Measurements from ENCODE around the gene BLOC1S4. TPM values are rescaled to one million over a fixed set of nuclear protein-coding genes. Genes with fewer than 3 reads are reported as not detected.

Gene BLOC1S4
- polyA plus RNA-seq, 1 experiment, result 12.6 TPM

GRCh38 chr4:6760865-6761264 lies 44.9 kb downstream of the BLOC1S4 start:
- no peak for TF ChIP-seq CTCF (IDR thresholded peaks at IDR 0.05; ENCODE audit: insufficient read depth, low read depth, low read length)
- no peak for DNase-seq (ENCODE audit: low read depth)
- Histone ChIP-seq H3K27me3 (ENCODE audit: control insufficient read depth, insufficient read depth, low read length) (peaks cover 11% of the 10 kb centered on the region), H3K36me3 (ENCODE audit: control insufficient read depth, insufficient read depth, low read length) (no peaks in the 10 kb centered on the region), H3K4me3 (ENCODE audit: low read depth, low read length) (no peak overlapping the region)
- ChIA-PET POLR2A (no interaction called here), CTCF (interaction anchor here (0.5 to 1.0 kb wide), 3 partner anchors 18 to 34 kb away, joined by 3 to 4 read pairs (median 3); no protein-coding TSS in a partner anchor)

- Histone ChIP-seq H3K4me3 (ENCODE audit: low read depth, low read length) (no peak overlapping the region), H3K36me3 (ENCODE audit: control insufficient read depth, insufficient read depth, low read length) (no peaks in the 10 kb centered on the region), H3K27me3 (ENCODE audit: control insufficient read depth, insufficient read depth, low read length) (peaks cover 18% of the 10 kb centered on the region)
- ChIA-PET CTCF (no interaction called here), POLR2A (no interaction called here)
- DNase-seq (ENCODE audit: low read depth), result no peak
- TF ChIP-seq CTCF (IDR thresholded peaks at IDR 0.05; ENCODE audit: insufficient read depth, low read depth, low read length), result no peak
Observed at GRCh38 chr4:6761649-6762615, 46.0 kb downstream of the BLOC1S4 start.

GRCh38 chr4:6763330-6763851 lies 47.4 kb downstream of the BLOC1S4 start:
- no peak for DNase-seq (ENCODE audit: low read depth)
- no peak for TF ChIP-seq CTCF (IDR thresholded peaks at IDR 0.05; ENCODE audit: insufficient read depth, low read depth, low read length)

GRCh38 chr4:6764976-6765620 lies 49.1 kb downstream of the BLOC1S4 start:
- H3K36me3 ChIP-seq (ENCODE audit: control insufficient read depth, insufficient read depth, low read length), result no peaks in the 10 kb centered on the region
- ChIA-PET POLR2A (no interaction called here), CTCF (no interaction called here)
- TF ChIP-seq CTCF (IDR thresholded peaks at IDR 0.05; ENCODE audit: insufficient read depth, low read depth, low read length), result no peak
- no peak overlapping the region for H3K4me3 ChIP-seq (ENCODE audit: low read depth, low read length)
- peaks cover 20% of the 10 kb centered on the region for H3K27me3 ChIP-seq (ENCODE audit: control insufficient read depth, insufficient read depth, low read length)
- no peak for DNase-seq (ENCODE audit: low read depth)

More at GRCh38 chr4:6763330-6763851, 47.4 kb downstream of the BLOC1S4 start:
- Histone ChIP-seq H3K36me3 (ENCODE audit: control insufficient read depth, insufficient read depth, low read length) (no peaks in the 10 kb centered on the region), H3K27me3 (ENCODE audit: control insufficient read depth, insufficient read depth, low read length) (peaks cover 18% of the 10 kb centered on the region), H3K4me3 (ENCODE audit: low read depth, low read length) (no peak overlapping the region)
- POLR2A ChIA-PET, result no interaction called here
- CTCF ChIA-PET, result no interaction called here

- H3K36me3 ChIP-seq (ENCODE audit: control insufficient read depth, insufficient read depth, low read length), result no peaks in the 10 kb centered on the region
- no peak for DNase-seq (ENCODE audit: low read depth)
- TF ChIP-seq CTCF (IDR thresholded peaks at IDR 0.05; ENCODE audit: insufficient read depth, low read depth, low read length), result no peak
- ChIA-PET POLR2A (no interaction called here), CTCF (no interaction called here)
- no peak overlapping the region for H3K4me3 ChIP-seq (ENCODE audit: low read depth, low read length)
- H3K27me3 ChIP-seq (ENCODE audit: control insufficient read depth, insufficient read depth, low read length), result peaks cover 20% of the 10 kb centered on the region
Observed at GRCh38 chr4:6765703-6766102, 49.7 kb downstream of the BLOC1S4 start.
